ENCODE measurements around the gene PHLDB1. TPM values are rescaled to one million over a fixed set of nuclear protein-coding genes. Genes with fewer than 3 reads are reported as not detected.

The PHLDB1 gene
- total RNA-seq, 1 donor from 2014 or later: 179 TPM

- Histone ChIP-seq H3K27ac (ENCODE audit: low read depth, low read length) (peak overlapping the region; percentile 99), H3K27me3 (ENCODE audit: insufficient read depth, low read length) (no peaks in the 10 kb centered on the region), H3K4me1 (ENCODE audit: insufficient read depth, low read length) (peaks cover 65% of the 10 kb centered on the region), H3K79me2 (ENCODE audit: insufficient read depth, low read length) (peaks cover 57% of the 10 kb centered on the region), H3K9ac (ENCODE audit: low read length) (peak overlapping the region; percentile 93), H3K4me2 (ENCODE audit: low read length) (peak overlapping the region; percentile 95), H3K4me3 (ENCODE audit: insufficient read depth, low read depth, low read length) (peak overlapping the region; percentile 83), H4K20me1 (ENCODE audit: insufficient read depth, low read length) (peaks cover 43% of the 10 kb centered on the region), H3K9me3 (ENCODE audit: insufficient read depth, low read depth, low read length) (no peaks in the 10 kb centered on the region), H2AFZ (ENCODE audit: low read depth, low read length) (no peak overlapping the region), H3K36me3 (ENCODE audit: insufficient read depth, low read length) (peaks cover 19% of the 10 kb centered on the region)
- H3K4me3 Mint-ChIP-seq (ENCODE audit: unreplicated experiment): peak overlapping the region; percentile 96
- H3K36me3 Mint-ChIP-seq (ENCODE audit: low read depth, unreplicated experiment): peaks cover 12% of the 10 kb centered on the region
- TF ChIP-seq EZH2 (IDR thresholded peaks at IDR 0.05; ENCODE audit: insufficient read depth, low read length): no peak
- peak overlapping the region; percentile 97 for H3K27ac Mint-ChIP-seq (ENCODE audit: unreplicated experiment)
- H3K27me3 Mint-ChIP-seq (ENCODE audit: low read depth, unreplicated experiment): no peaks in the 10 kb centered on the region
- peaks cover 5% of the 10 kb centered on the region for H3K9me3 Mint-ChIP-seq (ENCODE audit: unreplicated experiment)
- peaks cover 67% of the 10 kb centered on the region for H3K4me1 Mint-ChIP-seq (ENCODE audit: low read depth, unreplicated experiment)
- FAIRE-seq (no peak), DNase-seq (ENCODE audit: low read depth) (peak; percentile 82)
Observed at GRCh38 chr11:118621071-118621783, 13.8 kb downstream of the PHLDB1 start.

- Mint-ChIP-seq H3K9me3 (ENCODE audit: unreplicated experiment) (peaks cover 5% of the 10 kb centered on the region), H3K4me3 (ENCODE audit: unreplicated experiment) (peak overlapping the region; percentile 96), H3K4me1 (ENCODE audit: low read depth, unreplicated experiment) (peaks cover 62% of the 10 kb centered on the region), H3K36me3 (ENCODE audit: low read depth, unreplicated experiment) (peaks cover 9% of the 10 kb centered on the region), H3K27me3 (ENCODE audit: low read depth, unreplicated experiment) (no peaks in the 10 kb centered on the region), H3K27ac (ENCODE audit: unreplicated experiment) (peak overlapping the region; percentile 97)
- H2AFZ ChIP-seq (ENCODE audit: low read depth, low read length): no peak overlapping the region
- peak overlapping the region; percentile 83 for H3K4me3 ChIP-seq (ENCODE audit: insufficient read depth, low read depth, low read length)
- H3K79me2 ChIP-seq (ENCODE audit: insufficient read depth, low read length): peaks cover 59% of the 10 kb centered on the region
- peak overlapping the region; percentile 93 for H3K9ac ChIP-seq (ENCODE audit: low read length)
- H3K27me3 ChIP-seq (ENCODE audit: insufficient read depth, low read length): no peaks in the 10 kb centered on the region
- peaks cover 65% of the 10 kb centered on the region for H3K4me1 ChIP-seq (ENCODE audit: insufficient read depth, low read length)
- TF ChIP-seq EZH2 (IDR thresholded peaks at IDR 0.05; ENCODE audit: insufficient read depth, low read length): no peak
- no peaks in the 10 kb centered on the region for H3K9me3 ChIP-seq (ENCODE audit: insufficient read depth, low read depth, low read length)
- FAIRE-seq (no peak), DNase-seq (ENCODE audit: low read depth) (no peak)
- peak overlapping the region; percentile 95 for H3K4me2 ChIP-seq (ENCODE audit: low read length)
- H3K27ac ChIP-seq (ENCODE audit: low read depth, low read length): peak overlapping the region; percentile 99
- H3K36me3 ChIP-seq (ENCODE audit: insufficient read depth, low read length): peaks cover 18% of the 10 kb centered on the region
- peaks cover 46% of the 10 kb centered on the region for H4K20me1 ChIP-seq (ENCODE audit: insufficient read depth, low read length)
Observed at GRCh38 chr11:118621784-118622375, 14.5 kb downstream of the PHLDB1 start.

GRCh38 chr11:118622376-118623268 is 15.2 kb downstream of the PHLDB1 start:
- peaks cover 5% of the 10 kb centered on the region for H3K9me3 Mint-ChIP-seq (ENCODE audit: unreplicated experiment)
- Histone ChIP-seq H3K36me3 (ENCODE audit: insufficient read depth, low read length) (peaks cover 26% of the 10 kb centered on the region), H4K20me1 (ENCODE audit: insufficient read depth, low read length) (peaks cover 53% of the 10 kb centered on the region), H3K4me2 (ENCODE audit: low read length) (peak overlapping the region; percentile 95), H3K9me3 (ENCODE audit: insufficient read depth, low read depth, low read length) (no peaks in the 10 kb centered on the region), H3K79me2 (ENCODE audit: insufficient read depth, low read length) (peaks cover 67% of the 10 kb centered on the region), H3K9ac (ENCODE audit: low read length) (peak overlapping the region; percentile 93), H3K4me1 (ENCODE audit: insufficient read depth, low read length) (peaks cover 57% of the 10 kb centered on the region), H2AFZ (ENCODE audit: low read depth, low read length) (no peak overlapping the region), H3K4me3 (ENCODE audit: insufficient read depth, low read depth, low read length) (peak overlapping the region; percentile 83), H3K27ac (ENCODE audit: low read depth, low read length) (peak overlapping the region; percentile 99), H3K27me3 (ENCODE audit: insufficient read depth, low read length) (no peaks in the 10 kb centered on the region)
- H3K4me3 Mint-ChIP-seq (ENCODE audit: unreplicated experiment): peak overlapping the region; percentile 96
- peaks cover 9% of the 10 kb centered on the region for H3K36me3 Mint-ChIP-seq (ENCODE audit: low read depth, unreplicated experiment)
- H3K27me3 Mint-ChIP-seq (ENCODE audit: low read depth, unreplicated experiment): no peaks in the 10 kb centered on the region
- H3K27ac Mint-ChIP-seq (ENCODE audit: unreplicated experiment): peak overlapping the region; percentile 97
- FAIRE-seq (no peak), DNase-seq (ENCODE audit: low read depth) (peak; percentile 85)
- TF ChIP-seq EZH2 (IDR thresholded peaks at IDR 0.05; ENCODE audit: insufficient read depth, low read length) (no peak), CTCF (IDR thresholded peaks at IDR 0.05; ENCODE audit: insufficient read depth, low read depth, low read length) (no peak)
- H3K4me1 Mint-ChIP-seq (ENCODE audit: low read depth, unreplicated experiment): peaks cover 56% of the 10 kb centered on the region

Measured in astrocyte (in vitro differentiated cells and primary cell).